Hematopoietic multipotent progenitor cell (in vitro differentiated cells): ENCODE data around the gene AHRR. TPM values are rescaled to one million over a fixed set of nuclear protein-coding genes. Genes with fewer than 3 reads are reported as not detected.
A peak's percentile ranks its signal among the peaks of the same experiment; 100 is the strongest.
"Not testable (repeated sequence)": the region's sequence is repeated elsewhere in the genome, so short reads cannot be mapped to it uniquely, and the experiment has no call there.

Experiments
- DNase-seq, 3 donors: peaks; one replicate each; pipeline ENCODE4 v3.0.0-alpha.2; 2011 to 2015; ENCODE audit warnings: low read depth in 2 of 3, low spot score in 2 of 3
- total RNA-seq: library from RNA; depleted of rRNA; stranded (reverse); fragments of >200 nt; gene quantifications from one replicate; pipeline ENCODE4 v1.2.3, GENCODE V29; 2012

AHRR gene
- 0.54 TPM for total RNA-seq

DNA sequence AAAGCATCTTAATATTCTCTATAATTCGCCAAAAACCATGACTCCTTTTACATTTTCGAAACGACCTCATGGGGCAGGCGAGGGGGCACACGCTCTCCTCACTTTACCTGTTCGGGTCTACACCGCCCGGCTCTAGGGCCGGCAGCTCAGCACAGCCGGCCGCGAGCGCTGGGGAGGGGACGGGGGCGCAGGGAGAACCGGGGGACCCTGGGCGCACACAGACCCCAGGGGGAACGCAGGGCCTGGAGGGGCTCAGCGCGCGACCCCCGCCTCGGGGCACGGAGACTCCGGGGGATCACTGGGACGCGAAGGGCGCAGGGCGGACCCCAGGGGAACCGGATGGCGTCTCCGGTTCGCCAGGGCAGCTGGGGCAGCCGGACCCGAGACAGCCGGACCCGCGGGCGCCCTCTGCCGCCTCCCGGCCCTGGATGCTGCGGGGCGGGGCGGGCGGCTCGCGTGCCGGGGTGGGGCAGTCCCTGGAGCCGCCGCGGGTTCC lies at the start of gene AHRR:
Gene AHRR, plus strand, starts transcription at position 485 of the 496 bp plus-strand sequence. CDS start 22,189 bp downstream, outside the sequence.
- peak in 2 of 3 donors; percentile 12 to 31 for DNase-seq

DNA sequence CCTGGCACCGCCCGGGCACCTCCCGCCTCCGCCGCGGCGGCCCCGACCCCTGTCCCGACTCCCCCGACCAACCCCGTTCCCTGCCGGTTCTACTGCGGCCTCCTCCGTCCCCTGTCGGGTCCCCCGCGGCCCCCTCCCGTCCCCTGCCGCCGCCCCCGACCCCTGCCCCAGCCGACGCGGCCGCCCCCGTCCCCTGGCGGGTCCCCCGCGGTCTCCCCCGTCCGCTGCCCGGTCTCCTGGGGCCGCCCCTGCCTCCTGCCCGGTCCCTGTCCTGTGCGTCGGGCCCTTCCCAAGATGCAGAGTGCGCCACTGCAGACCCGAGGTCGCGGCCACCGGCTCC lies 49.7 kb upstream of the AHRR start:
- DNase-seq: not testable (repeated sequence)

DNA sequence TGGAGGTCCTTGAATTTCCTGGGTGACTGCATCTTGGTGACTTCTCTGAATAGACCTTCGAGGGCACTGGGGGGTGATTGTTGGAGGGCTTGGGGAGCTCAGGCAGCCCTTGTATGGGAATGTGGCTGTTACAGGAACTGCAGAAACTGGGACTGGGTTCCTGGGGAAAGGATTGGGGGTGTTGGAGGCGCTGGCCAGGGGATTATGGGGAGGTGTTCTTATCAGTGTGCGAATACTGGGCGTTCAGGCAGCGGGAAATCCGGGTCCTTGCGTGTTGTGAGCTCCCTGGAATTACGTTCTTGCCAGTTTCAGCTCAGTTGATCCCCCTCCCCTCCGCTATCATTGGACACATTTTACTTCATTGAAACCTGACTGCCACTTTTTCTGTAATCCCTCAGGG lies 48.4 kb upstream of the AHRR start:
- DNase-seq: not testable (repeated sequence)

GRCh38 chr5:273491-273890 lies 48.0 kb upstream of the AHRR start:
- not testable (repeated sequence) for DNase-seq

- not testable (repeated sequence) for DNase-seq
Observed at GRCh38 chr5:274346-274745, 47.2 kb upstream of the AHRR start.

- no peak for DNase-seq
Observed at GRCh38 chr5:278646-279045, 42.9 kb upstream of the AHRR start.

DNA sequence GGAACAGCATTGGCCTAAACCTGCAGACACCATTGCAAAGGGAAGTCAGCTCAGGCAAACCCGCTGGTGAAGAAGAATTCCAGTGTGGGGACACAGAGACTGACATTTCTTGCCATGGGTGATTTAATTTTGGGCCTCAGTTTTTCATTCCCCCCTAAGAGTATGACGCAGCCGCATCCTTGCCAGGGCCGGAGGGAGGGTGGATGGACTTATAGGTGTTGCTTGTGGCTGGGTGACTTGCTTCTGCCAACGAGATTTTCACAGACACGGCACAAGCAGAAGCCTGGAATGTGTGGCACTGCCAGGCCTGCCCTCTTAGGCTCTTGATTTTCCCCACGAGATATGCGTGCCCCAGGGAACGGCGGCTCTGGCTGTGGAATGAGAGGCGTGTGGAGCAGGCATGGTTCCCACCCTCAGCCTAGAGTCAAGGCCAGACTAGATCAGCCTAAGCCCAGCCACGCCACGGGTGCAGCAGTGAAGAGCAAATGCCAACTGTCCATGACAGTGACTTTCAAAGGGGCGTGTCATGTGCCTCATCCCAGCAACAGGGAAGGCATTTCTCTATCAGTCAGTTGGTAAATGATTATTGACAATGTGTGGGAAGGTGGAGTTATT lies 42.4 kb upstream of the AHRR start:
- not testable (repeated sequence) for DNase-seq

DNA sequence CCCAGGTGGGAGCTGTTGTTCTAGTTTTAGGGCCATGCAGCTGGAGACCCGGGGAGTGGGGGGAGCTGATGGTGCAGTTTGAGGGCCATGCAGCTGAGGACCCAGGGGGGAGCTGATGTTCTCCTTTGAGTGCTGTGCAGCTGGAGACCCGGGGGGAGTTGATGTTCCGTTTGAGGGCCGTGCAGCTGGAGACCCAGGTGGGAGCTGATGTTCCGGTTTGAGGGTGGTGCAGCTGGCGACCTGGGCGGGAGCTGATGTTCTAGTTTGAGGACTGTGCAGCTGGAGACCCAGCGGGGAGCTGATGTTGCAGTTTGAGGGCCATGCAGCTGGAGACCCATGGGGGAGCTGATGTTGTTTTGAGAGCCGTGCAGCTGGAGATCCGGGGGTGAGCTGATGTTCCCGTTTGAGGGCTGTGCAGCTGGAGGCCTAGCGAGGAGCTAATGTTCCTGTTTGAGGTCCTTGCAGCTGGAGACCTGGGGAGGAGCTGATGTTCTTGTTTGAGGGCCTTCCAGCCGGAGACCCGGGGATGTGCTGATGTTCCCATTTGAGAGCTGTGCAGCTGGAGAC lies 35.4 kb upstream of the AHRR start:
- DNase-seq: no peak

DNA sequence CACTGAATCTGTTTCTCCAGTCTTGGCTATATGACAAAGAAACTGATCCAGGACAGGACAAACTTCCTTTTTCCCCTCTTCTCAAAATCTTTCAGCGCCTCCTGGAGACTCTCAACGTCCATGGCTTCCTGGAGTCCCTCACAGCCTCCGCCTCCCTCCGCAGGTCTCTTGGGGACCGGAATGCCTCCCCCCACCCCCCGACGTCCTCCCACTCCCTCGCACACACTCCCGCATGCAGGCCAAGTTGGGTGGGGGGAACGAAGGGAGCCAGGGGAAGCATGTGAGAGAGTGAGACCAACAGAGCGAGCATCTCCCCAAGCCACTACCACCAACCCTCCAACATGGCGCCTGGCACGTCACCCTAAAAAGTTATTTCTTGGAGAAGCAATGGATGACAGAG lies 31.3 kb upstream of the AHRR start:
- DNase-seq: not testable (repeated sequence)

- not testable (repeated sequence) for DNase-seq
Observed at GRCh38 chr5:291345-291744, 30.2 kb upstream of the AHRR start.

GRCh38 chr5:294788-295187 lies 26.7 kb upstream of the AHRR start:
- not testable (repeated sequence) for DNase-seq

DNA sequence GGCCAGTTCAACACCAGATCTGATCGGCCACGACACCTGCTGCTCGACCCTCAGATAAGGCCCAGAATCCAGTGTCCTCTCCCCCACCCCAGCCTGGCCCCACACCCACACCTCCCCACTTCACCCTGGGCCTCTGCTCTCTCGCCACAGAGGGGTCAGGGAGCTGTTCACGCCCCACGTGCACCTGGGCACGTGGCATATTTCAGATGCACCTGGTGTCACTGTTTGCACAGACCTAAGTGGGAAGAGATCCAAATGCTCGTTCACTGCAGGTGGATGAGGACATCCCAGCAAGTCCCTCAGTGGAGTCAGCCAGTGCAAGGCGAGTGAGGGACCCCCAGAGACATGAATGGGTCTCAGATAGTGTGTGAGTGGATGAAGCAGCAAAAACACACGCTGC lies 25.3 kb upstream of the AHRR start:
- DNase-seq: not testable (repeated sequence)

GRCh38 chr5:296954-297353 lies 24.6 kb upstream of the AHRR start:
- DNase-seq: peak in 1 of 3 donors; percentile 34

- DNase-seq: not testable (repeated sequence)
Observed at GRCh38 chr5:297448-297847, 24.1 kb upstream of the AHRR start.

DNA sequence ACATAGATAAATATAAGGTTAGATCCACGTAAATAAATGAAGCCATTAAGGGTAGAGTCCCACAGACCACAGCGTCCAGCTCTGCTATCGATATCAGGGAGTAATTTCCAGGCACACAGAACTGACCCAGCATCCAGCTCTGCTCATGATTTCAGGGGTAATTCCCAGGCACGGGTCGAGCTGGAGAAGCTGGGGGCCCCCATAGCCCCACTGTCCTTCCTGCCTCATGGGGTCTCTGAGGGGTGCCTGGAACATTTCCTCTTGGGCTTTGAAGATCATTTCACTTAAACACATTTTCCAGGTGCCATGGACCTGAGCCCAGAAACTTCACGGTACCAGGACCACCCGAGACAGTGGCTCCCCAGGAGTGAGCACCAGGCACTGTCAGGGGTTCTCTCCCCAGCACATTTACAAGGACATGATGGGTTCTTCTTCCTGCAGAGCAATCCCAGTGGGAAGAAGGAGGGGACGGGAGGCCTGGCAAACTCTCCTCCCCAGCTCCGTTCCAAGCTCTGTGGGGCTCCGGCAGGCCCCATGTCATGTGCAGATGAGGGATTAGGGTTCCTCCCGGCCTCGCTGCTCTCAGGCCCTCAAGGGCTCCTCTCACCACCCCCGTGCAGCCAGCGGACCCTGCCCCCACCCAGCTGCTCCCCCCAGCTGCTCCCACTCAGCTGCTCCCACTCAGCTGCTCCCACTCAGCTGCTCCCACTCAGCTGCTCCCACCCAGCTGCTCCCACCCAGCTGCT lies 23.4 kb upstream of the AHRR start:
- not testable (repeated sequence) for DNase-seq

DNA sequence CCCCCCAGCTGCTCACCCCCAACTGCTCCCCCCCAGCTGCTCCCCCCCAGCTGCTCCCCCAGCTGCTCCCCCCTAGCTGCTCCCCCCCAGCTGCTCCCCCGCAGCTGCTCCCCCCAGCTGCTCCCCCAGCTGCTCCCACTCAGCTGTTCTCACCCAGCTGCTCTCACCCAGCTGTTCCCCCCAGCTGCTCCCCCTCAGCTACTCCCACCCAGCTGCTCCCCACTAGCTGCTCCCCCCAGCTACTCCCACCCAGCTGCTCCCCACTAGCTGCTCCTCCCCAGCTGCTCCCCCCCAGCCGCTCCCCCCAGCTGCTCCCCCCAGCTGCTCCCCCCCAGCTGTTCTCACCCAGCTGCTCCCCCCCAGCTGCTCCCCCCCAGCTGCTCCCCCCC lies 22.8 kb upstream of the AHRR start:
- DNase-seq: no peak

DNA sequence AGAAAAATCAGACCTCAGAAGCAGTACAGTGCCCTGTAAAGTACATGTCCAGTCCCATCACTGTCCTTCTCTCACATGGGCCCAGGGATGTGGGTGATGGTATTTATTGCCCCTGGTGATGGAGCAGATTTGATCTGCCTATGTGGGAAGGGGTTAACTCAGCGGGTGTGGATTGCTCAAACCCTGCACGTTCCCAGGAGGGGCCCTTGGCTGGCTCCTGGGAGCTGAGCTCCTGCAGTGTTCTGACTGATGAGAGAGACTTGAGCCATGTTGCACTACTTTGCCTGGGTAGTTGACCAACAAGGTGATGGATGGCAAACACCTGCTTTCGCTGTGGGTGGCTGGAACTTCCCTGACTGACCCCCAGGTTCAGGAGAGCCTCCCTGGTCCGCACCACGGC lies 21.6 kb upstream of the AHRR start:
- not testable (repeated sequence) for DNase-seq

GRCh38 chr5:300691-301435 lies 20.7 kb upstream of the AHRR start:
- not testable (repeated sequence) for DNase-seq

DNA sequence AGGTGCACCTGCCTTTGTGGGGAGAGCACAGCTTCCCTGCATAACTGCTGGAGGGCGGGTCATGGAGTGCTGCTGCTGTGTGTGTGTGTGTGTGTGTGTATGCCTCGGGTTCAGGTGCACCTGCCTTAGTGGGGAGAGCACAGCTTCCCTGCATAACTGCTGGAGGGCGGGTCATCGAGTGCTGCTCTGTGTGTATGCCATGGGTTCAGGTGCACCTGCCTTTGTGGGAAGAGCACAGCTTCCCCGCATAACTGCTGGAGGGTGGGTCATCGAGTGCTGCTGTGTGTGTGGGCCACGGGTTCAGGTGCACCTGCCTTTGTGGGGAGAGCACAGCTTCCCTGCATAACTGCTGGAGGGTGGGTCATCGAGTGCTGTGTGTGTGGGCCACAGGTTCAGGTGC lies 19.1 kb upstream of the AHRR start:
- DNase-seq: not testable (repeated sequence)

- no peak for DNase-seq
Observed at GRCh38 chr5:302966-303365, 18.5 kb upstream of the AHRR start.

- not testable (repeated sequence) for DNase-seq
Observed at GRCh38 chr5:303741-304140, 17.8 kb upstream of the AHRR start.
